ENCODE results near the gene ZSCAN31.

The ZSCAN31 gene

DNA sequence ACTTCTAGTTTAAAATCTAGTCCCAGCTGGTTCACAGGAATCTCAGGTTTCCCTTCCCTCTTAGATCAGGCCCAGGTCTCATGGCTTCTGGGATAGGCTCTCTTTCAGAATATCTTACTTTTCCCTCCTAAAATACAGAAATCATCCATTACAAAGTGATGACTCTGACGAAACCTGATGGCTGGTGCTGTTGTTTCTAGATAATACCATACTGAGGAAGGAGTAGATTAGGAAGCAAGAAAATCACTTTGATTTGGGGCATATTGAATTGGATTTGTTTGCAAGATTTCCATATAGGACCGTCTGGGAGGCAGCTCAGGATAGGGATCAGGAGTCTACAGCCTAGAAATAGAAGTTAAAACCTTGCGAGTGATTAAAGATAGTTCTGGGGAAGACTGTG, 17.4 kb upstream of the ZSCAN31 start:
- no peaks in the 10 kb centered on the region for H3K27me3 ChIP-seq (ENCODE audit: insufficient read depth, low read length, poor library complexity, severe bottlenecking)
- TF ChIP-seq, protein P1, sequence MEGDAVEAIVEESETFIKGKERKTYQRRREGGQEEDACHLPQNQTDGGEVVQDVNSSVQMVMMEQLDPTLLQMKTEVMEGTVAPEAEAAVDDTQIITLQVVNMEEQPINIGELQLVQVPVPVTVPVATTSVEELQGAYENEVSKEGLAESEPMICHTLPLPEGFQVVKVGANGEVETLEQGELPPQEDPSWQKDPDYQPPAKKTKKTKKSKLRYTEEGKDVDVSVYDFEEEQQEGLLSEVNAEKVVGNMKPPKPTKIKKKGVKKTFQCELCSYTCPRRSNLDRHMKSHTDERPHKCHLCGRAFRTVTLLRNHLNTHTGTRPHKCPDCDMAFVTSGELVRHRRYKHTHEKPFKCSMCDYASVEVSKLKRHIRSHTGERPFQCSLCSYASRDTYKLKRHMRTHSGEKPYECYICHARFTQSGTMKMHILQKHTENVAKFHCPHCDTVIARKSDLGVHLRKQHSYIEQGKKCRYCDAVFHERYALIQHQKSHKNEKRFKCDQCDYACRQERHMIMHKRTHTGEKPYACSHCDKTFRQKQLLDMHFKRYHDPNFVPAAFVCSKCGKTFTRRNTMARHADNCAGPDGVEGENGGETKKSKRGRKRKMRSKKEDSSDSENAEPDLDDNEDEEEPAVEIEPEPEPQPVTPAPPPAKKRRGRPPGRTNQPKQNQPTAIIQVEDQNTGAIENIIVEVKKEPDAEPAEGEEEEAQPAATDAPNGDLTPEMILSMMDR (conservative IDR thresholded peaks at IDR 0.05; ENCODE audit: low read length) = no peak
- no peak for TF ChIP-seq EZH2phosphoT487 (IDR thresholded peaks at IDR 0.05; ENCODE audit: borderline replicate concordance)
- H3K79me2 ChIP-seq (ENCODE audit: insufficient read depth, low read length) = peaks cover 44% of the 10 kb centered on the region
- H3F3A ChIP-seq (ENCODE audit: low read depth) = no peaks in the 10 kb centered on the region
- H3K4me3 ChIP-seq (ENCODE audit: low read length, poor library complexity, severe bottlenecking) = no peak overlapping the region
- no peaks in the 10 kb centered on the region for H3K36me3 ChIP-seq (ENCODE audit: insufficient read depth, low read length)
- no peaks in the 10 kb centered on the region for H3K9me3 ChIP-seq (ENCODE audit: insufficient read depth, low read depth, low read length)
- H3K4me2 ChIP-seq (ENCODE audit: low read depth, low read length, poor library complexity, severe bottlenecking) = no peak overlapping the region
- H3K9me2 ChIP-seq (replicated peaks; ENCODE audit: low read depth, low read length) = no peaks in the 10 kb centered on the region
- H4K20me1 ChIP-seq (ENCODE audit: insufficient read depth, low read length, poor library complexity, severe bottlenecking) = peaks cover 9% of the 10 kb centered on the region
- no peak overlapping the region for H2AFZ ChIP-seq (ENCODE audit: low read length)
- no peak overlapping the region for H3K9ac ChIP-seq (ENCODE audit: low read depth, low read length, poor library complexity, severe bottlenecking)
- peaks cover 25% of the 10 kb centered on the region for H3K4me1 ChIP-seq (ENCODE audit: insufficient read depth, low read length, poor library complexity, severe bottlenecking)

DNA sequence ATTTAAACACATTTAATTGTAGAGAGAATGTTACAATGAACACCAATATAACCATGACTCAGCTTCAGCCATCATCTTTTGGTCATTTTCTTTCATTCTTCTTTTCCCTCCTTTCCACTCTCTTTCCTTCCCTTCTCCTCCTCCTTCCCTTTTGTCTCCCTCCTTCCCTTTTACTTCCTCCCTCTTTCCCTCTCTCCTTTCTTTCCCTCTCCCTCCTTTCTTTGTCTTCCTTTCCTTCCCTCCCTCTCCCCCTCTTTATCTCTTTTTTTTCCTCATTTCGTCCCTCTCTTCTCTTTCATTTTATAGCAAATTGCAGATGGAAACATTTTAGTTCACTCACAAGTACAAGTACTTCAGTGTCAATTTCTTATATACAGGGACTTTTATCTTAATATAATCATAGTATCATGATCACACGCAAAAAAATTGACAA, 15.6 kb upstream of the ZSCAN31 start:
- no peaks in the 10 kb centered on the region for H3K36me3 ChIP-seq (ENCODE audit: insufficient read depth, low read length)
- no peaks in the 10 kb centered on the region for H3F3A ChIP-seq (ENCODE audit: low read depth)
- TF ChIP-seq, protein P1 (conservative IDR thresholded peaks at IDR 0.05; ENCODE audit: low read length) = no peak
- no peak for TF ChIP-seq EZH2phosphoT487 (IDR thresholded peaks at IDR 0.05; ENCODE audit: borderline replicate concordance)
- peaks cover 9% of the 10 kb centered on the region for H4K20me1 ChIP-seq (ENCODE audit: insufficient read depth, low read length, poor library complexity, severe bottlenecking)
- peaks cover 44% of the 10 kb centered on the region for H3K79me2 ChIP-seq (ENCODE audit: insufficient read depth, low read length)
- H3K4me2 ChIP-seq (ENCODE audit: low read depth, low read length, poor library complexity, severe bottlenecking) = peak overlapping the region; percentile 73
- H3K4me3 ChIP-seq (ENCODE audit: low read length, poor library complexity, severe bottlenecking) = peak overlapping the region; percentile 85
- H3K4me1 ChIP-seq (ENCODE audit: insufficient read depth, low read length, poor library complexity, severe bottlenecking) = peaks cover 25% of the 10 kb centered on the region
- no peaks in the 10 kb centered on the region for H3K9me3 ChIP-seq (ENCODE audit: insufficient read depth, low read depth, low read length)
- H3K9me2 ChIP-seq (replicated peaks; ENCODE audit: low read depth, low read length) = no peaks in the 10 kb centered on the region
- peak overlapping the region; percentile 82 for H3K9ac ChIP-seq (ENCODE audit: low read depth, low read length, poor library complexity, severe bottlenecking)
- no peak overlapping the region for H2AFZ ChIP-seq (ENCODE audit: low read length)
- H3K27me3 ChIP-seq (ENCODE audit: insufficient read depth, low read length, poor library complexity, severe bottlenecking) = no peaks in the 10 kb centered on the region

DNA sequence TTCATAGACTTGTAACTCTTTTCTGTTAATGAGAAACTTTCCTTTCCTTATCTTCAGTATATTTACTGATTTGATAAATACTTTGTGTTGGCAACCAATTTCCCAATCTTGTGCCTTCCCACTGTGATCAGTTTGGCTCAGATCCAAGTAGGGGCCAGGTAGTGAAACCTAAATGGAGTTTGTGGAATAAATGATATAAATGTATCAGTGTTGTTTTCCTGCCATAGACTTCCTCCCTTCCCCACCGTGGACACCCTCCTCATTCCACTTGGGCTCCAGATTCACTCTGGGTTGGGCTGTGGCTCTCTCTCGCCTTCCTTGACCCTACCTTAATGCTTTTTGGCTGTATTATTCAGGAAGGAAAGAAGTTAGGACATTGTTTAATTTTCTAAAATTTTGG, 15.1 kb upstream of the ZSCAN31 start:
- no peaks in the 10 kb centered on the region for H3F3A ChIP-seq (ENCODE audit: low read depth)
- no peaks in the 10 kb centered on the region for H3K9me3 ChIP-seq (ENCODE audit: insufficient read depth, low read depth, low read length)
- no peaks in the 10 kb centered on the region for H3K27me3 ChIP-seq (ENCODE audit: insufficient read depth, low read length, poor library complexity, severe bottlenecking)
- H3K9ac ChIP-seq (ENCODE audit: low read depth, low read length, poor library complexity, severe bottlenecking) = peak overlapping the region; percentile 82
- H3K36me3 ChIP-seq (ENCODE audit: insufficient read depth, low read length) = no peaks in the 10 kb centered on the region
- H3K4me3 ChIP-seq (ENCODE audit: low read length, poor library complexity, severe bottlenecking) = peak overlapping the region; percentile 85
- H3K9me2 ChIP-seq (replicated peaks; ENCODE audit: low read depth, low read length) = no peaks in the 10 kb centered on the region
- no peak overlapping the region for H2AFZ ChIP-seq (ENCODE audit: low read length)
- TF ChIP-seq, protein P1 (conservative IDR thresholded peaks at IDR 0.05; ENCODE audit: low read length) = no peak
- no peak for TF ChIP-seq EZH2phosphoT487 (IDR thresholded peaks at IDR 0.05; ENCODE audit: borderline replicate concordance)
- H4K20me1 ChIP-seq (ENCODE audit: insufficient read depth, low read length, poor library complexity, severe bottlenecking) = peaks cover 9% of the 10 kb centered on the region
- H3K4me1 ChIP-seq (ENCODE audit: insufficient read depth, low read length, poor library complexity, severe bottlenecking) = peaks cover 25% of the 10 kb centered on the region
- H3K4me2 ChIP-seq (ENCODE audit: low read depth, low read length, poor library complexity, severe bottlenecking) = peak overlapping the region; percentile 73
- H3K79me2 ChIP-seq (ENCODE audit: insufficient read depth, low read length) = peaks cover 44% of the 10 kb centered on the region
